Uterus (tissue), 2 donors: ENCODE results near the gene DGLUCY.

Source experiments
- CTCF ChIP-seq, 4 experiments: fragments of 200-600 bp in 2 of 4; fragments of 450-650 bp in 2 of 4; sonication (generic) in 2 of 4; IDR thresholded peaks; one replicate each; pipeline ENCODE4 v1.5.1; 2016 to 2019; ENCODE audit warnings: antibody characterized with exemption in 4 of 4, mild to moderate bottlenecking in 2 of 4, moderate library complexity in 1 of 4
- POLR2A ChIP-seq, 2 donors: fragments of 450-650 bp; IDR thresholded peaks; one replicate each; pipeline ENCODE4 v1.6.1; 2016; ENCODE audit warnings: antibody characterized with exemption in 2 of 2, mild to moderate bottlenecking in 1 of 2, moderate library complexity in 1 of 2

GRCh38 chr14:91232603-91233002 is 118.7 kb downstream of the DGLUCY start:
- TF ChIP-seq CTCF (IDR thresholded peaks at IDR 0.05) (no peak), POLR2A (IDR thresholded peaks at IDR 0.05) (no peak)
